Testis (tissue), 3 donors: ENCODE results near the gene ZNF736. TPM values are rescaled to one million over a fixed set of nuclear protein-coding genes. Genes with fewer than 3 reads are reported as not detected.

ENCODE experiments used
- DNase-seq: peaks from one replicate; pipeline ENCODE4 v3.0.0-alpha.2; 2019
- H3K27ac ChIP-seq, 2 donors: fragments of 200-600 bp; sonication (generic); one replicate each; pipeline ENCODE4 v1.5.1; 2019
- H3K27me3 ChIP-seq: fragments of 200-600 bp; sonication (generic); one replicate; pipeline ENCODE4 v1.5.1; 2019
- H3K36me3 ChIP-seq: fragments of 200-600 bp; sonication (generic); one replicate; pipeline ENCODE4 v1.5.1; 2017; ENCODE audit warnings: low read depth; ENCODE audit errors: missing control alignments
- H3K4me1 ChIP-seq: fragments of 200-600 bp; sonication (generic); one replicate; pipeline ENCODE4 v1.5.1; 2019
- H3K4me3 ChIP-seq, 2 donors: fragments of 200-600 bp; sonication (generic); one replicate each; pipeline ENCODE4 v1.5.1; 2017 to 2019
- H3K9me3 ChIP-seq: fragments of 200-600 bp; sonication (generic); one replicate; pipeline ENCODE4 v1.5.1; 2017
- POLR2A ChIP-seq: fragments of 450-650 bp; IDR thresholded peaks from one replicate; pipeline ENCODE4 v1.6.1; 2017; ENCODE audit warnings: antibody characterized with exemption, mild to moderate bottlenecking, moderate library complexity
- WGBS, 2 donors: methylation state at CpG; one replicate each; pipeline ENCODE4 v1.1.5; 2018; 5-methylcytosine and 5-hydroxymethylcytosine counted together
- intact Hi-C: fragments of 100-400 bp; cut with DNase I; formaldehyde crosslinking; loops from one replicate; pipeline ENCODE4 v1.15.1; 2023; ENCODE audit warnings: low total_unique reads
- polyA plus RNA-seq: library from polyadenylated mRNA; stranded (reverse); fragments of 350-450 nt; fragmentation: Illumina TruSeq; extraction: RNeasy Lipid Tissue Mini Kit (QIAGEN cat#74804); gene quantifications from one replicate; pipeline ENCODE4 v1.2.3, GENCODE V29; 2014; ENCODE audit warnings: low read depth, low replicate concordance; ENCODE audit not compliant: insufficient read depth
- total RNA-seq, 2 donors: library from RNA; depleted of rRNA; stranded (reverse); fragments of >200 nt; gene quantifications; one replicate each; pipeline ENCODE4 v1.2.3, GENCODE V29; 2016
- TF ChIP-seq, protein P1 (sequence below), 3 experiments: fragments of 450-650 bp in 2 of 3; fragments of 200-600 bp in 1 of 3; sonication (generic) in 1 of 3; IDR thresholded peaks; one replicate each; pipeline ENCODE4 v1.5.1; 2016 to 2019; ENCODE audit warnings: antibody characterized with exemption in 3 of 3, mild to moderate bottlenecking in 2 of 3, moderate library complexity in 1 of 3

The ZNF736 gene
- total and polyA plus RNA-seq, 3 donors from 2014 or later, result 28.8 to 56.3 (median 40.0) TPM

DNA sequence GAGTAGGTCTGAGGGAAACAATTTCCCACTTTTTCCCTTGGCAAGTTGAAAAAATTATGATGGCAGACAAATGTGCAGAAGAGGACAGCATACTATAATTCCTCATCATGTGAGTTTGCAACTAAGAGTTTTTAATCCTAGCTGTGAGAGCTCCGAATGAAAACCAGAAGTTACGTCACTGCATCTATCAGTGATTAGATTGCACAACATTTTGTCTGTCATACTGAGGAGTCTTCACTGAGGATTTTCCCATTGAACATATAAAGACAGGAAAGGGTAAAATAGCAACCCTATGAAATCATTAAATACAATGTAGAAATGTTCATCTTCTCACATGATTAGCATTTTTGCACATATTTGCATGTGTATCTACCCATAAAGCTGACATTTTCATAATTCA, 45.8 kb downstream of the ZNF736 start:
- H3K27ac ChIP-seq, result no peak overlapping the region
- H3K4me3 ChIP-seq, result no peak overlapping the region
- WGBS, 2 donors, result 91 to 100% methylated on average over 2 of the region's 2 CpGs
- TF ChIP-seq, protein P1, sequence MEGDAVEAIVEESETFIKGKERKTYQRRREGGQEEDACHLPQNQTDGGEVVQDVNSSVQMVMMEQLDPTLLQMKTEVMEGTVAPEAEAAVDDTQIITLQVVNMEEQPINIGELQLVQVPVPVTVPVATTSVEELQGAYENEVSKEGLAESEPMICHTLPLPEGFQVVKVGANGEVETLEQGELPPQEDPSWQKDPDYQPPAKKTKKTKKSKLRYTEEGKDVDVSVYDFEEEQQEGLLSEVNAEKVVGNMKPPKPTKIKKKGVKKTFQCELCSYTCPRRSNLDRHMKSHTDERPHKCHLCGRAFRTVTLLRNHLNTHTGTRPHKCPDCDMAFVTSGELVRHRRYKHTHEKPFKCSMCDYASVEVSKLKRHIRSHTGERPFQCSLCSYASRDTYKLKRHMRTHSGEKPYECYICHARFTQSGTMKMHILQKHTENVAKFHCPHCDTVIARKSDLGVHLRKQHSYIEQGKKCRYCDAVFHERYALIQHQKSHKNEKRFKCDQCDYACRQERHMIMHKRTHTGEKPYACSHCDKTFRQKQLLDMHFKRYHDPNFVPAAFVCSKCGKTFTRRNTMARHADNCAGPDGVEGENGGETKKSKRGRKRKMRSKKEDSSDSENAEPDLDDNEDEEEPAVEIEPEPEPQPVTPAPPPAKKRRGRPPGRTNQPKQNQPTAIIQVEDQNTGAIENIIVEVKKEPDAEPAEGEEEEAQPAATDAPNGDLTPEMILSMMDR (IDR thresholded peaks at IDR 0.05), result no peak
- no peak for TF ChIP-seq POLR2A
- no peaks in the 10 kb centered on the region for H3K4me1 ChIP-seq
- intact Hi-C loops, result no loop called here
- no peaks in the 10 kb centered on the region for H3K27me3 ChIP-seq
- DNase-seq, result no peak
- no peaks in the 10 kb centered on the region for H3K9me3 ChIP-seq
- H3K36me3 ChIP-seq, result no peaks in the 10 kb centered on the region

DNA sequence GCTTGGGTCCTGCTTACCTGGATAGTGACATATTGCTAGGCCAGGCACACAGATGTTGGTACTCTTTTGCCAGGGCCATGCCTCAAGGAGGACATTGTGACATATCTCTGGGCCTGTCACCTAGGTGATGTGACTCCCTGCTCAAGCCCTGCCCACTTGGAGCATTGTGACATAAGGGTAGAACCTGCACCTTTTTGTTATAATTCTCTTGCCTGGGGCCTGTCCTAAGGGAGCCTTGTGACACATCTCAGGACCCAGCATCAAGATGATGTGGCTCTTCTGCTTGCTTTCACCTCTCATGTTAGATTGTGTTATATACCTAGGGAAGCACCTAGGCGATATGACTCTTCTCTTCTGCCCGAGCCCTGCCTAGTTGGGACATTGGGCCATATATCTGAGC, 57.4 kb downstream of the ZNF736 start:
- 84 to 100% methylated on average over 2 of the region's 2 CpGs for WGBS, 2 donors
- Histone ChIP-seq H3K4me3 (no peak overlapping the region), H3K4me1 (no peaks in the 10 kb centered on the region), H3K36me3 (no peaks in the 10 kb centered on the region), H3K9me3 (no peaks in the 10 kb centered on the region), H3K27ac (no peak overlapping the region), H3K27me3 (no peaks in the 10 kb centered on the region)
- no peak for TF ChIP-seq POLR2A
- TF ChIP-seq, protein P1 (IDR thresholded peaks at IDR 0.05), result no peak
- no peak for DNase-seq
- intact Hi-C loops, result no loop called here

DNA sequence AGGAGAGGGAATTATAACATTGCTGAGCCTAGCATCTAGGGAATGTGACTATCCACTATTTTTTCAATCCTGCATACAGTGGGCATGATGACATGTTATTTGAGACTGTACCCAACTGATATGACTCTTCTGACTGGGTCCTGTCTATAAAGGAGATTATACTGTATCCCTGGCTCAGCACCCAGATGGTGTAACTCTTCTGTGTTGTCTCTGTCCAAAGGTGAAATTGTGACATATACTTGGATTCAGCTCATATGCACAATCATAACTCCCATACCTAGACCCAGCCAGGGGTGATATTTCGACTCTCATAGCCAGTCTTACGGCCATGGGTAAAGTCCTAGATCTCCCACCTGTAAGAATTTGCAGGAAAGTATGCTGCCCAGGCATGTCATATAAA, 59.3 kb downstream of the ZNF736 start:
- 81 to 86% methylated on average over 2 of the region's 2 CpGs for WGBS, 2 donors

DNA sequence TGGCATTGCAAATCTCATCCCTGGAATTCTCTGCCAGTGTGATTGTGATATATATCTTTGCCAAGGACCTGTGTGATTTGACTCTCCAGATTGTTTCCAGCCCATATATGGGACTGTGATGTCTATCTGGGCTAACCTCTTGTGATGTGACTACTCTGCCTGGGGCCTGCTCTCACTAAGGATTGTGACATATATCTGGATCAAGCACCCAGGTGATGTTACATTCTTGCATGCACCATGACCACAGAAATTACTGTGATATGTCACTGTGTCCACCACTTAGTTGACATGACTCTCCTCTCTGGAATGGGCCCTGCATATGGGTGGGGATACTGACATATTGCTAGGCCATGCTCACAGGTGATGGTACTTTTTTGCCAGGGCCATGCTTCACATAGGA, 86.6 kb downstream of the ZNF736 start:
- intact Hi-C loops, result no loop called here
- Histone ChIP-seq H3K9me3 (no peaks in the 10 kb centered on the region), H3K27me3 (no peaks in the 10 kb centered on the region), H3K4me1 (no peaks in the 10 kb centered on the region), H3K36me3 (no peaks in the 10 kb centered on the region), H3K4me3 (no peak overlapping the region), H3K27ac (no peak overlapping the region)
- no peak for DNase-seq
- TF ChIP-seq, protein P1 (IDR thresholded peaks at IDR 0.05), result no peak

More for the DNA sequence above, 59.3 kb downstream of the ZNF736 start:
- H3K9me3 ChIP-seq, result no peaks in the 10 kb centered on the region
- H3K27me3 ChIP-seq, result no peaks in the 10 kb centered on the region
- DNase-seq, result no peak
- TF ChIP-seq, protein P1 (IDR thresholded peaks at IDR 0.05), result no peak
- no peaks in the 10 kb centered on the region for H3K36me3 ChIP-seq
- H3K4me3 ChIP-seq, result no peak overlapping the region
- H3K27ac ChIP-seq, result no peak overlapping the region
- intact Hi-C loops, result no loop called here
- no peaks in the 10 kb centered on the region for H3K4me1 ChIP-seq

Other genes with a start within 250 kb of the ZNF736 start
- gene ZNF735, start 106.8 kb upstream of the ZNF736 start, total RNA-seq, result under 1 TPM; 0.19 to 0.31 TPM
- not detected for gene ZNF735, start 106.8 kb upstream of the ZNF736 start, polyA plus RNA-seq
- gene ZNF679, start 85.5 kb upstream of the ZNF736 start, total RNA-seq, result 1 to 10 TPM; 1.3 to 2.6 TPM
- gene ZNF679, start 85.5 kb upstream of the ZNF736 start, polyA plus RNA-seq, result 0.99 TPM
- gene ZNF680, start 249.1 kb downstream of the ZNF736 start, total RNA-seq, result 10 to 100 TPM; 19.4 to 19.5 TPM
- 2.9 TPM for gene ZNF680, start 249.1 kb downstream of the ZNF736 start, polyA plus RNA-seq